Thyroid gland (tissue), 4 donors: Measurements from ENCODE around the gene GPC6. TPM values are rescaled to one million over a fixed set of nuclear protein-coding genes. Genes with fewer than 3 reads are reported as not detected.
"Not testable (repeated sequence)": the region's sequence is repeated elsewhere in the genome, so short reads cannot be mapped to it uniquely, and the experiment has no call there.

Source experiments
- DNase-seq, 2 donors: peaks; one replicate each; pipeline ENCODE4 v3.0.0-alpha.2; 2019
- H3K27ac ChIP-seq, 3 donors: fragments of 200-600 bp; sonication (generic); 1 replicate in 2 of 3; 2 replicates in 1 of 3; pipeline ENCODE4 v1.5.1; 2016 to 2019; ENCODE audit warnings: mild to moderate bottlenecking in 1 of 3, moderate library complexity in 1 of 3
- H3K27me3 ChIP-seq: fragments of 200-600 bp; sonication (generic); one replicate; pipeline ENCODE4 v1.5.1; 2019
- H3K36me3 ChIP-seq, 2 donors: fragments of 200-600 bp; sonication (generic); one replicate each; pipeline ENCODE4 v1.5.1; 2016 to 2019
- H3K4me1 ChIP-seq, 2 donors: fragments of 200-600 bp; sonication (generic); one replicate each; pipeline ENCODE4 v1.5.1; 2017 to 2019
- H3K4me3 ChIP-seq, 3 donors: fragments of 200-600 bp; sonication (generic); replicated peaks in 1 of 3; 1 replicate in 2 of 3; 2 replicates in 1 of 3; pipeline ENCODE4 v1.5.1; 2016; ENCODE audit warnings: mild to moderate bottlenecking in 1 of 3
- H3K9me3 ChIP-seq: fragments of 200-600 bp; sonication (generic); one replicate; pipeline ENCODE4 v1.5.1; 2017
- POLR2A ChIP-seq, 2 donors: fragments of 450-650 bp; IDR thresholded peaks; one replicate each; pipeline ENCODE4 v1.6.1; 2017; ENCODE audit warnings: antibody characterized with exemption in 2 of 2, mild to moderate bottlenecking in 2 of 2, moderate library complexity in 1 of 2
- WGBS, 2 donors: methylation state at CpG; one replicate each; pipeline ENCODE4 v1.1.5; 2017; 5-methylcytosine and 5-hydroxymethylcytosine counted together
- intact Hi-C: fragments of 100-400 bp; cut with DNase I; formaldehyde crosslinking; loops from one replicate; pipeline ENCODE4 v1.15.1; 2023
- total RNA-seq, 4 donors: library from RNA; depleted of rRNA; stranded (reverse); fragments of >200 nt; gene quantifications; one replicate each; pipeline ENCODE4 v1.2.3, GENCODE V29; 2016
- TF ChIP-seq, protein P1 (sequence below), 6 experiments: fragments of 200-600 bp in 3 of 6; fragments of 450-650 bp in 3 of 6; sonication (generic) in 3 of 6; IDR thresholded peaks; one replicate each; pipeline ENCODE4 v1.5.1; 2016 to 2019; ENCODE audit warnings: antibody characterized with exemption in 6 of 6, mild to moderate bottlenecking in 2 of 6, inconsistent platforms in 1 of 6, moderate library complexity in 1 of 6

GPC6 gene
- total RNA-seq, 4 donors from 2014 or later, result 2.8 to 13.4 (median 7.5) TPM

DNA sequence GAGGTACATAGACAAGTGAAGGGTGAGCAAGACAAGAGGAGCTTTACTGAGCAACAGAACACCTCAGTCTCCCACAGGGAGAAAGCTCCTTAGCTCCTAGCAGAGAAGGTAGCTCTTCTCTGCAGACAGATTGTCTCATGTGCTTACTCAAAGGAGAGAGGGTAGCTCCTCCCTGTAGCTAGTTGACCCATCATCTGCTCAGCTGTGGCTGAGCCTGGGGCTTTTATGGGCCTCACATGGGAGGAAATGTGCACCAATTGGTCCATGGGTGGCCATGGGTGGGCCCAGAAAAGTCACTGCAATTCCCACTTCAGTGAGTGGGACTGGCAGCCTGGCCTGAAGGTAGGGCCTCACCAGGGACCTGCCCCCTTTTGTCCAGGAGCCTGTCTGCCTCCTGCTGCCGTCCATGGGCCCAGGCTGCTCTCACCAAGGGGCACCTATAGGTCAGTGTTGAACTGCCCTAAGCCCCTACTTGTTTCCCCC lies 246.2 kb downstream of the GPC6 start:
- 71 to 100% methylated on average over 1 of the region's 1 CpG for WGBS, 2 donors

DNA sequence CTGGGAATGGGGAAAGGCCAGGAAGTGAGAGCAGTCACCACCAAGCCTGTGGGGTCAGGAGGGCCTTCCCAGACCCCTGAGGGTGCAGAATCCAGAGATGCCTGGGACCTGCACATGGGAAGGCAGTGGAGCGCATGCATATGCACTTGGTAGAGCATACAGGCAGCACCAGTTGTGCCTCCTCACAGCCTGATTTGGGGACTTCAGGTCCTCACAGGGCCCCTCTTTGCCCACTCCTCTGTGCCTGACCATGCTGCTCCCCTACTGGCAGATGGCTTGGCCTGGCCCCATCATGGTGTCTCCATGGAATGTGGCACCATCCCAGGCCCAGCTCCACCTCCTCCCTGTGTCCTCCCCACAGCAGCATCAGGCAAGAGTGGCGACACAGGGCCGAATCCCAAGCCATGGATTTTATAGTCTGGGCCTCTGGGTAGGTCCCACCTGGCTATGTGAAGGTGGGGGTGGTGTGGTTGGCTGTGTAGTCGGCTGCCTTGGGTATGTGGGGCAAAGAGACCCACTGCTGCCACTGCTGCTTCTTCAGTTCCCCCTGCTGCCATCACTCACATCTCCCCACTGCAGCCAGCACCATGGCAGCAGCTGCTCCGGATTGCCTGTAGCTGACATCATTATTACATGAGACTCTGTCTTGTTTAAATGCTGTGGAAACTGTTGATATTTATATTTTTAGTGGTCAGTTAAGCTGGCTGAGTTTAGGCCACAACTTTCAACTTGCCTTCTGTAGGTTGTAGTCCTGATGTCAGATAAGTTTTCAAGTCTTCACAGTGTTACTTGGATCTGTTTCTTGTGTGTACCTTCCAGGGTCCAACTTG lies 247.0 kb downstream of the GPC6 start:
- WGBS, 2 donors, result 86 to 98% methylated on average over 3 to 5 of the region's 5 CpGs
- intact Hi-C loops, result no loop called here
- DNase-seq, result no peak
- Histone ChIP-seq H3K9me3 (no peaks in the 10 kb centered on the region), H3K4me1 (no peaks in the 10 kb centered on the region), H3K27ac (no peak overlapping the region), H3K4me3 (no peak overlapping the region), H3K36me3 (no peaks in the 10 kb centered on the region), H3K27me3 (no peaks in the 10 kb centered on the region)
- TF ChIP-seq POLR2A (IDR thresholded peaks at IDR 0.05), result no peak
- TF ChIP-seq, protein P1, sequence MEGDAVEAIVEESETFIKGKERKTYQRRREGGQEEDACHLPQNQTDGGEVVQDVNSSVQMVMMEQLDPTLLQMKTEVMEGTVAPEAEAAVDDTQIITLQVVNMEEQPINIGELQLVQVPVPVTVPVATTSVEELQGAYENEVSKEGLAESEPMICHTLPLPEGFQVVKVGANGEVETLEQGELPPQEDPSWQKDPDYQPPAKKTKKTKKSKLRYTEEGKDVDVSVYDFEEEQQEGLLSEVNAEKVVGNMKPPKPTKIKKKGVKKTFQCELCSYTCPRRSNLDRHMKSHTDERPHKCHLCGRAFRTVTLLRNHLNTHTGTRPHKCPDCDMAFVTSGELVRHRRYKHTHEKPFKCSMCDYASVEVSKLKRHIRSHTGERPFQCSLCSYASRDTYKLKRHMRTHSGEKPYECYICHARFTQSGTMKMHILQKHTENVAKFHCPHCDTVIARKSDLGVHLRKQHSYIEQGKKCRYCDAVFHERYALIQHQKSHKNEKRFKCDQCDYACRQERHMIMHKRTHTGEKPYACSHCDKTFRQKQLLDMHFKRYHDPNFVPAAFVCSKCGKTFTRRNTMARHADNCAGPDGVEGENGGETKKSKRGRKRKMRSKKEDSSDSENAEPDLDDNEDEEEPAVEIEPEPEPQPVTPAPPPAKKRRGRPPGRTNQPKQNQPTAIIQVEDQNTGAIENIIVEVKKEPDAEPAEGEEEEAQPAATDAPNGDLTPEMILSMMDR (IDR thresholded peaks at IDR 0.05), result no peak

More for the DNA sequence above, 246.2 kb downstream of the GPC6 start:
- Histone ChIP-seq H3K36me3 (no peaks in the 10 kb centered on the region), H3K4me1 (no peaks in the 10 kb centered on the region), H3K27me3 (no peaks in the 10 kb centered on the region), H3K27ac (no peak overlapping the region), H3K9me3 (no peaks in the 10 kb centered on the region), H3K4me3 (no peak overlapping the region)
- TF ChIP-seq POLR2A (IDR thresholded peaks at IDR 0.05), result no peak
- TF ChIP-seq, protein P1 (IDR thresholded peaks at IDR 0.05), result no peak
- intact Hi-C loops, result no loop called here
- no peak for DNase-seq

DNA sequence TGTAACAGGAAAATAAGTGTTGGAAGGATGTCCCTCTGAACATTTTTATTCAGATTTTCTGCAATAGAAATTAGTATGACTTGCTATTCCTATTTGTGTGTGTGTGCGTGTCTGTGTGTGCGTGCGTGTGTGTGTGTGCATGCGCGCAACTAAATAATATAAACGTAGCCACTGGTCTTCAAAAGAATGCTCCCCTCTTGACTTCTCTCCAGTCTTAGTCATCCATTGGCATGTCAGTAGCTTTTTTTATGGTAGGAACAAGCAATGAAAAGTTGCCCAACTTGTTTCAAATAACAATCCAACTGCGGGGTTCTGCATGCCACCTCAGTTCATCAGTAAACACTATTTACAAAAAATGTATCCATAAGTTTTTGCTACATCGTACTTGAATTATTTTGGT lies 249.6 kb downstream of the GPC6 start:
- Histone ChIP-seq H3K27ac (no peak overlapping the region), H3K9me3 (no peaks in the 10 kb centered on the region), H3K4me1 (no peaks in the 10 kb centered on the region), H3K36me3 (no peaks in the 10 kb centered on the region), H3K27me3 (no peaks in the 10 kb centered on the region), H3K4me3 (no peak overlapping the region)
- no peak for DNase-seq
- intact Hi-C loops, result no loop called here
- 82 to 84% methylated on average over 8 of the region's 8 CpGs for WGBS, 2 donors
- TF ChIP-seq POLR2A (IDR thresholded peaks at IDR 0.05), result no peak
- TF ChIP-seq, protein P1 (IDR thresholded peaks at IDR 0.05), result no peak

DNA sequence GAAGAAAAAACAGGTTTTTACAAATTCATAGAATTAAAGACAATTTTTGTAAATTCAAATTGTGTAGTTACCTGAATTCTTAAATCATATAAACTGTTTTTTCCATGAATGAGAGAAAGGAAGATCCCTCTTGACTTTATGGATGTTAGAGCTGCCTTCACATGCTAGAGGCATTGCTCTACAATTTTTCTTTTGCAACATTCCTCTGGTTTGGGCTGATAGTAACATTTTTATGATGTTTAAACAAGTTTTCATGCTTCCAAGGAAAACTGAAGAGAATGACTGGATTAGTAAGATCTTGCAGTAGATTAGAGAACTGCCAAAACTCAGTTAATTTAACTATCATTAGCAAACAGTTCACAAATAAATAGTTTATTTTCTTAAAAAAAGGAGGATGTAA lies 250.6 kb downstream of the GPC6 start:
- TF ChIP-seq, protein P1 (IDR thresholded peaks at IDR 0.05), result no peak
- no peak for TF ChIP-seq POLR2A (IDR thresholded peaks at IDR 0.05)
- Histone ChIP-seq H3K27ac (no peak overlapping the region), H3K27me3 (no peaks in the 10 kb centered on the region), H3K4me3 (no peak overlapping the region), H3K9me3 (no peaks in the 10 kb centered on the region), H3K36me3 (no peaks in the 10 kb centered on the region), H3K4me1 (no peaks in the 10 kb centered on the region)
- no peak for DNase-seq
- intact Hi-C loops, result no loop called here

DNA sequence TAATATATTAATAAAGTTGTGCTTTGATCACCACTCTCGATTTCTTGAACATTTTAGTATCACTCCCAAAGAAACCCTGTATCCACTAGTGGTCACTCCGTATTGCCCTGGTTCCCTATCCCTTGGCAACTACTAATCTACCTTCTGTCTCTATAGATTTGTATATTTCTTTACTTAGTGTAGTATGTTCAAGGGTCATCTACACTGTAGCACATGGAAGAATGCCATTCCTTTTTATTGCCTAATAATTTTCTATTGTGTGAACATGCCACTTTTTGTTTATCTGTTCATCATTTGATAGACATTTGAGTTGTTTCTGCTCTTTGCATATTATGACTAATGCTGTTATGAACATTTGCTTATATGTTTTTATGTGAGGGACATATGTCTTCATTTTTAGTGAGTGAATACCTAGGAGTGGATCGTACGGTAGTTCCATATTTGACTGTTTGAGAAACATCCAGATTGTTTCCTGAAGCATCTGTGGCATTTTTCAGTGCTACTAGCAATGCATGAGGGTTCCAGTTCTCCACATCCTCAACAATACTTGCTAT lies 254.0 kb downstream of the GPC6 start:
- no peaks in the 10 kb centered on the region for H3K27me3 ChIP-seq
- no peak overlapping the region for H3K4me3 ChIP-seq
- TF ChIP-seq, protein P1 (IDR thresholded peaks at IDR 0.05), result no peak
- TF ChIP-seq POLR2A (IDR thresholded peaks at IDR 0.05), result no peak
- DNase-seq, result no peak
- no peaks in the 10 kb centered on the region for H3K36me3 ChIP-seq
- 64 to 95% methylated on average over 4 of the region's 4 CpGs for WGBS, 2 donors
- intact Hi-C loops, result no loop called here
- H3K4me1 ChIP-seq, result no peaks in the 10 kb centered on the region
- no peak overlapping the region for H3K27ac ChIP-seq
- no peaks in the 10 kb centered on the region for H3K9me3 ChIP-seq

DNA sequence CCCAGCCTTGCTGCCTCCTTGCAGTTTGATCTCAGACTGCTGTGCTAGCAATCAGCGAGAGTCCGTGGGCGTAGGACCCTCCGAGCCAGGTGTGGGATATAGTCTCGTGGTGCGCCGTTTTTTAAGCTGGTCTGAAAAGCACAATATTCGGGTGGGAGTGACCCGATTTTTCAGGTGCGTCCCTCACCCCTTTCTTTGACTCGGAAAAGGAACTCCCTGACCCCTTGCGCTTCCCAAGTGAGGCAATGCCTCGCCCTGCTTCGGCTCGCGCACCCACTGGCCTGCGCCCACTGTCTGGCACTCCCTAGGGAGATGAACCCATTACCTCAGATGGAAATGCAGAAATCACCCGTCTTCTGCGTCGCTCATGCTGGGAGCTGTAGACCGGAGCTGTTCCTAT lies 269.5 kb downstream of the GPC6 start:
- H3K4me3 ChIP-seq, DNase-seq, H3K27ac ChIP-seq, H3K4me1 ChIP-seq, intact Hi-C loops, H3K36me3 ChIP-seq, H3K27me3 ChIP-seq, H3K9me3 ChIP-seq: not testable (repeated sequence)
- 81 to 85% methylated on average over 21 of the region's 21 CpGs for WGBS, 2 donors
